ENCODE results near the gene PAQR4.

GRCh38 chr16:3020247-3020603 lies 51.1 kb downstream of the PAQR4 start, which contains the start of gene TNFRSF12A:
- TF ChIP-seq, protein P1, sequence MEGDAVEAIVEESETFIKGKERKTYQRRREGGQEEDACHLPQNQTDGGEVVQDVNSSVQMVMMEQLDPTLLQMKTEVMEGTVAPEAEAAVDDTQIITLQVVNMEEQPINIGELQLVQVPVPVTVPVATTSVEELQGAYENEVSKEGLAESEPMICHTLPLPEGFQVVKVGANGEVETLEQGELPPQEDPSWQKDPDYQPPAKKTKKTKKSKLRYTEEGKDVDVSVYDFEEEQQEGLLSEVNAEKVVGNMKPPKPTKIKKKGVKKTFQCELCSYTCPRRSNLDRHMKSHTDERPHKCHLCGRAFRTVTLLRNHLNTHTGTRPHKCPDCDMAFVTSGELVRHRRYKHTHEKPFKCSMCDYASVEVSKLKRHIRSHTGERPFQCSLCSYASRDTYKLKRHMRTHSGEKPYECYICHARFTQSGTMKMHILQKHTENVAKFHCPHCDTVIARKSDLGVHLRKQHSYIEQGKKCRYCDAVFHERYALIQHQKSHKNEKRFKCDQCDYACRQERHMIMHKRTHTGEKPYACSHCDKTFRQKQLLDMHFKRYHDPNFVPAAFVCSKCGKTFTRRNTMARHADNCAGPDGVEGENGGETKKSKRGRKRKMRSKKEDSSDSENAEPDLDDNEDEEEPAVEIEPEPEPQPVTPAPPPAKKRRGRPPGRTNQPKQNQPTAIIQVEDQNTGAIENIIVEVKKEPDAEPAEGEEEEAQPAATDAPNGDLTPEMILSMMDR (IDR thresholded peaks at IDR 0.05; ENCODE audit: low read length): no peak
- no peak for TF ChIP-seq EZH2 (IDR thresholded peaks at IDR 0.05; ENCODE audit: borderline replicate concordance, low read length)

Measured in OCI-LY1 (cell line).